ENCODE results near the gene TUBB1.
"Not testable (repeated sequence)": the region's sequence is repeated elsewhere in the genome, so short reads cannot be mapped to it uniquely, and the experiment has no call there.

TUBB1 gene

DNA sequence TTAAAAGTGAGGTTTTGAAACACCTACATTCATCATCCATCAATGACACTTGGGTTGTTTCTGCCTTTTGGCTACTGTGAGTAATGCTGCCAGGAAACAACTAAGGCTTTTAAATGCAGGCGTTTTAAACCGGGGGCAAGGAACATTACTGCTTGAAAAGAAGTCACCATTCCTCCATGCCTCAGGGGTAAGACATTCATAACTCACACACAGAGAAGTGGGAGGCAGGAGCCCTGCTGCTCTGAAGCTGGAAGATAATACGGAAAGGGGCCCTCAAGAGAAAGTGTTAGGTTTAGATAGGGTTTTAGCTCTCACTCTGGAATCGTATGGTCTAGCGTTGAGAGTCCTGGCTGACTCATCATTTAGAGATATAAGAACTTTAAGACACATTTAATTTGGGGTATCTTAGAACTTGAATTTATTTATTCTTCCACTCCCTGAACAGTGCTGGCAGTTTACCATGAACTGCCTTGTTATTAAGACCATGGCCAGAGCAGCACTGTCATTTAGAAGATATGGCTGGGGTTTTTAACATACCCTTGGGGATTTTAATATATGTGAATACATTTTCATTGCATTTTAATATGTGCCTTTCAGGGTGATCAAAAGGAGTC is 1.8 kb downstream of the TUBB1 start:
- no peak for DNase-seq (ENCODE audit: low spot score)

DNA sequence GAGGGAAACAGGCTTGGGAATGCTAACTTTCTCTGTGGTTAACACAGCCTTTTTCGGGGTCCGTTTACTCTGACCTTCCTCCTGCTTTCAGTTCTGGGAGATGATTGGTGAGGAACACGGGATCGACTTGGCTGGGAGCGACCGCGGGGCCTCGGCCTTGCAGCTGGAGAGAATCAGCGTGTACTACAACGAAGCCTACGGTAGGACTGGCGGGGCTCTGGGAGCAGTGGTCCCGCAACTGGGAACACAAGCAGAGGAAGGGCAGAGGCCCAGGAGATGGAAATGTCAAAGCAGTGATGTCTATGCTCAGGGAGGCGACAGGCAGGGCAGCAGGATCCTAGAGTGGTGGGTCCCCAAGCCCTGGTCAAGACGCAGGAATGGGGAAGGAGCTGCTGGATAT is 3.5 kb downstream of the TUBB1 start:
- DNase-seq (ENCODE audit: low spot score): no peak

DNA sequence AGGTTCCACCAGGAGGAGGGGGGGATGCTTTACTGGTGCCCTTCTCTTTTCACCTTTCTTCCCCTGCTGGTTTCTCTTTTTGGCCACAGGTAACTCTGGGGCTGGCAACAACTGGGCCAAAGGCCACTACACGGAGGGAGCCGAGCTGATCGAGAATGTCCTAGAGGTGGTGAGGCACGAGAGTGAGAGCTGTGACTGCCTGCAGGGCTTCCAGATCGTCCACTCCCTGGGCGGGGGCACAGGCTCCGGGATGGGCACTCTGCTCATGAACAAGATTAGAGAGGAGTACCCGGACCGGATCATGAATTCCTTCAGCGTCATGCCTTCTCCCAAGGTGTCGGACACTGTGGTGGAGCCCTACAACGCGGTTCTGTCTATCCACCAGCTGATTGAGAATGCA is 4.4 kb downstream of the TUBB1 start:
- DNase-seq (ENCODE audit: low spot score): no peak

DNA sequence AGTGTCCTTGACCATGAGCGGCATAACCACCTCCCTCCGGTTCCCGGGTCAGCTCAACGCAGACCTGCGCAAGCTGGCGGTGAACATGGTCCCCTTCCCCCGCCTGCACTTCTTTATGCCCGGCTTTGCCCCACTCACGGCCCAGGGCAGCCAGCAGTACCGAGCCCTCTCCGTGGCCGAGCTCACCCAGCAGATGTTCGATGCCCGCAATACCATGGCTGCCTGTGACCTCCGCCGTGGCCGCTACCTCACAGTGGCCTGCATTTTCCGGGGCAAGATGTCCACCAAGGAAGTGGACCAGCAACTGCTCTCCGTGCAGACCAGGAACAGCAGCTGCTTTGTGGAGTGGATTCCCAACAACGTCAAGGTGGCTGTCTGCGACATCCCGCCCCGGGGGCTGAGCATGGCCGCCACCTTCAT is 4.9 kb downstream of the TUBB1 start:
- no peak for DNase-seq (ENCODE audit: low spot score)

DNA sequence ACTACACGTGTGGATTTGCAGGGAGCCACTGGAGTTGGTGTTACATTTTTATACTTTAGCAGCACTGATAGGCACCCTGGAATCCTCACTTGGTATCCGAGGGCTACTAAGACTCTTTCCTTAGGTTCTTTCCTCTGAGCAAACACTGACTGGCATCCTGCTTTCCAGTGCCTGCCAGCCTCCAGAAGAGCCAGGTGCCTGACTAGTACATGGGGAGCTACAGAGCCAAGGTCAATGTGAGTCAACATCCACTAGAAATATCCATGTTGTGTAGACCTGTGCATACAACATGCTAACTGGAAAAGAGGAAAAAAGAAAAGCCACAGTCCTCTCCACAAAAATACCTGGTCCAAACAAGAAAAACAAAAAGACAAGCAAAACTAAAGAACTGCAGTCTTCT is 5.9 kb downstream of the TUBB1 start:
- DNase-seq (ENCODE audit: low spot score): no peak

DNA sequence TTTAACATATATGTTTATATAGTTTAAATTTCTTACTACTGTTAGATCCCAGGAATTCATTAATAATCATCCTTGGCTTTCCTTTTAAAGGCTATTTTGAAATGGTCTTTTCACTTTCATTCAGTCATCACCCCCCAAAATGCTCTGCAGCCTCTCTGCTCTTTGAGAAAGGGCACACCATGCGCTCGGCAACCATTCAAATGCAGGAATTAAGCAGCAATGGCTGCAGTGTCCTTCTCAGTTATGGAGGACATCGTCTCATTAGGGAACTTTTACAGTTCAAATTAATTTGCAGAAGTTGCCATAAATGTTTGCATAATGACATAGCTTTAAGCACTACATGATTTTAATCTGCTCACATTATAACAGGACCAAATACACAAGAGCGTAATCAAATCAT is 6.3 kb downstream of the TUBB1 start:
- DNase-seq (ENCODE audit: low spot score): no peak

DNA sequence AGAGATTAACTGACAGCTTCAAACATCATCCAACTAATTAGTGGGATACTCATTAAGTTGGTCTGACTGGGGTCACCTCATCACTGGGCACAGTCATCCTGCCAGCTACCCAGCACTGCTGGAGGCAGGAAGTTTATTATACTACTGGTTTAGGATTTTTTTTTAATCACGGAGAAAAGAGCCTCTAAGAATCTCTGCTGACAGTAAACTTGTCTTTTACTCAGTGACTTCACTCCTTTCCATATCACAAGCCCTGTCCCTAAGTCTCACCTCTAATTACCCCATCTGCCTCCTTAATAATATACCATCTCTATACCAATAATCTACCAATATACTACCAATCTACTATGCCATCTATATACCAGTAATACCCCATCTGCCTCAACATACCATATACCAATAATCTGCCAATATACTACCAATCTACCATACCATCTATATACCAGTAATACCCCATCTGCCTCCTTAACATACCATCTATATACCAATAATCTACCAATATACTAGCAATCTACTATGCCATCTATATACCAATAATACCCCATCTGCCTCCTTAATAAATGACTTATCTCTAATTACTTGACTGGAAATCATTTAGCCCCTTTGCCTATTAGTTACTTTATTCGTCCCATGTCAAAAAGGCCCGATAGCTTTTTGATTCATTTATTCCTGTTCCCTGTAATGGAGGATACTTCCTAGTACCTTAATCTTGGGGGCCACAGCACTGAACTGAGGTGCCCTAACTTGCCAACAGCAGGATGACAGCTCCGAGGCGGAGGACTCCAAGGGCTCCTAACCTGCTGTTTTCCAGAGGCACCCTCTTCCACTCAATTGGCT is 7.9 kb downstream of the TUBB1 start:
- DNase-seq (ENCODE audit: low spot score): no peak

DNA sequence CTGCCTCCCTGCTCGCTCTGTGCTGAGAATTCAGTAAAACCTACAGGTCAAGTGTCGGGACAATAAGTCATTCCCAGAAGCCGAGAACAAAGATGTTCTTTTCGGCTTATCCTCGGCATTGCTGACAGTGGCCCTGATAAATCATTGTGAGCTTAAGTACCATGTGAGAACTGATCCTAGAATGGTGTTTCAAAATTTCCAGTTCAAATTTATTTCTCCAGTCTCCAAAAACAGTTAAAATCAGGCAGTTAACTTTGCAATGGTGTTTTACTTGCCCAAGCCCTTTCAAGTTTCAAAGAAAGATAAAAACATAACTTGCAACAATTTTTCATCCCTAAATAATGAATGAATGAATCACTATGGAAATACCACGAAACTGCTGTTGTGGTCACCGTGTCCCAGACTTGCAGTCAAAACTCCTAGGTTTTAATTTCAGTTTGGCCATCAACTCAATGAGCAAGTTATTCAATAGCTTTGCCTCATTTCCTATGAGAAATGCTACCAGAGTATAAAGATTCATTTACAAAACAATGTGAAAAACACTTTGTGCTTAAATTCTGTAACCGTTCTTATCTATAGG is 8.6 kb downstream of the TUBB1 start:
- DNase-seq (ENCODE audit: low spot score): no peak

DNA sequence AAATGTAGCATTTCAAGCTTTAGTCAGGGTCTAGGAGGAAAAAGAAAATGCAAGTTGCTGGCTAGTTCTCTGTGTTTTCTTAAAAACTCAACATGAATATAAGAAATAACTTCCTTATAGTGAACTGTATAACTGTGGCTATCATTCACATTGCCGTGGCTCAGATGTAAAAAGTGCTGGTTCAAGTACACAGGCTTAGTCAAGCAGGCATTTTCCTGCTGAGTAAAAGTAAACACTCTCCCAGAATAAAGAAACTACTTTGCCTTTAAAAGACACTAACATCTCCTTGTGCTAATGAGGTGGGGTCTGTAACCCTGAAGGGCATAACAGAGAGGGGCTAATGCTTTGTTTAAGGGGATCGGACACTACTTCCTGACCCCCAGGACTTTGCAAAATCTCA is 9.6 kb downstream of the TUBB1 start:
- DNase-seq (ENCODE audit: low spot score): no peak

DNA sequence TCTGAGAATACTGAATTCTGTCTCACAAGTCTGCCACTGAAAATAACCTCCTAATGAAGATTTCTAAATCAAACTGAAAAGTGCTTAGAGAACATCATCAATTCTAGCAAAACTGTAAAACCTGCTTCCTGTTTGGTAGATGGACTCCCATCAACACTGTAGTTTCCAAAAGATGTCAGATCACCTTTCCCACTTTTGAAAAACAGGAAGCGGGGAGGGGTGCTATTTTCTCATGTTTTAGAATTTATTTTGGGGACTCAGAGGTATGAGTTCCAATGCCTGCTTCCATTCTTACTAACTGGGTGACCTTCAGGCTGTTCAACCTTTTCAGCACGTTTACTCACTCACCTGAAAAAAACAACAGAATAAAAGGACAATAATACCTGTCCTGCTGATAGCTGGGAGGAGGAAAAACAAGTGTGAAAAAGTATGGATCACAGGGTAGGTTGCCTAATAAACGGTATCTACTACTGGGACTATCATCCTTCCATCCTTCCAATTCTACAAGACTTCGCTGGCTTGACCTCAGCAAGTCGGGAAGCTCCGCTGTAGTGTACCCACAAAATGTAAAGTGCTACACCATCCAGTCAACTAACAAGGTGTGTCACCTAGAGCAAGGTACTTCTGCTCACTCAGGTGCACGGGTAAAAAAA is 11.8 kb downstream of the TUBB1 start:
- DNase-seq (ENCODE audit: low spot score): no peak

DNA sequence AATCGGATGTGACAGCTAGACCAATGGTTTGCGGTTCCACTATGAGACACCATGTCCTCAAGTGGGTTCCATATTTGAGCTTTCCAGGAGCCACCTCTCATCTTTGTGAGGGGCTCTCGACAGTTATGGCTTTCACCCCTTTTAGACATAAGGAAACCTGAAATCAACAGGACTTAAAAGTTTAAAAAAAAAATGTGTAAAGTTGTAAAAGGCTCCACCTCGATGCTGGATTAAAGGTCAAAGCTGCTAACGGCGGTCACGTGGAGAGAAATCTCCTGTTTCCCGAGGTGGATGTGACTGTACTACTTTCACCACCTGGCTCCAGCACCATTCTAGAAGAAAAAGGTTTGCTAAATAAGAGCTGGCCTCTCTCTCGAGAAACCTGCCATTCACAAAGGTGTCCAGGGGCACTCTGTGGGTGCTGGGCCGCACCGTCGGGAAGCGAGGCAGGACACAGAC is 12.4 kb downstream of the TUBB1 start:
- no peak for DNase-seq (ENCODE audit: low spot score)

DNA sequence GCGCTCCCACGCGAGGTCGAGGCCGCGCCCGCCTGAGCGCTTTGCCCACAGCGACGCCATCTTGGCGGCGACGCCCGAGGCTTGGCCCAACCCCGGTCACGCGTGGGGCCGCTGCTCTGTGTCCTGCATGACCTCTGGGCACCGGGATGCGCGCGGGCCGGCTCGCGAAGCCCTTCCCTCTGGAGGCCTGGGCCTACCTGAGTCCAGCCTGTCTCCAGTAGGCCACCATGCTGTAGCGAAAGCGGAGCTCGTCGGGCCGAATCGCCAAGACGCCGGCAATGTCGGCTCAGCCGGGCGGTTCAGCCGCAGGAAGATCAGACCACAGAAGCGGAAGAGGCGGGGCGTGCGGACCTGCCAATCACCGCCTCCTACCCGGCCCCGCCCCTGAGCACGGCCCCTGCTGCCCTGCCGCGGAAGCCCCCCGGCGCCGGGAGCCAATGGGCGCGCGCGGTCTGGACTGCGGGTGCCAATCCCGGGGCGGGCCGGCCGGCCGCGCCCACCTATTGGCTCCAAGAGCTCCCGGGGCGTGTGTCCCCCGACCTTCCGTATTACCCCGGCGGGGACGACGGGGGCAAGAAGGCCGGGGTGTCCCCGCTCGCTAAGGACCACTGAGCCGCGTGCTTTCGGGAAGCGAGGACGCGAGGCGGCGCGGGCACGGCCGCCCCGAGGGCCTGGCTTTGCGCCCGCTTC is 12.9 kb downstream of the TUBB1 start, which contains the start of gene ATP5F1E:
Gene ATP5F1E, minus strand, starts transcription at position 313 of the 690 bp plus-strand sequence. Its CDS starts 84 bp downstream, at position 229.
- DNase-seq (ENCODE audit: low spot score): peak; percentile 96

DNA sequence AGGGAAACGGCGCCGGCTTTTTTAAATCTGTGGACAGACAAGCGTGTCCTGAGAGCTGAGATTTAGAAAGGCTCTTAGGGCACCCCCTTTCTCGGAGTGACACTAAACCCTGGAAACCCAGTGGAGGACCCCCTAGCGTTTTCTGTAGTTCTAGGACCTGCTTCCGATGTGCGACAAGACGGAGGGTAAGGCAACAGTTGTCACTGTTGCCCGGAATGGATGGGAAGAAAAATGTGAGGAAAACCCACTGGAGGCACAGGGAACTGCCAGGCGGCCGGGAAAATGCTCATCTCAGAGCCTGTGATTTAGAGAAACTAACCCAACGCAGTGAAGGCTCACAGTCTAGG is 13.5 kb downstream of the TUBB1 start:
- no peak for DNase-seq (ENCODE audit: low spot score)

DNA sequence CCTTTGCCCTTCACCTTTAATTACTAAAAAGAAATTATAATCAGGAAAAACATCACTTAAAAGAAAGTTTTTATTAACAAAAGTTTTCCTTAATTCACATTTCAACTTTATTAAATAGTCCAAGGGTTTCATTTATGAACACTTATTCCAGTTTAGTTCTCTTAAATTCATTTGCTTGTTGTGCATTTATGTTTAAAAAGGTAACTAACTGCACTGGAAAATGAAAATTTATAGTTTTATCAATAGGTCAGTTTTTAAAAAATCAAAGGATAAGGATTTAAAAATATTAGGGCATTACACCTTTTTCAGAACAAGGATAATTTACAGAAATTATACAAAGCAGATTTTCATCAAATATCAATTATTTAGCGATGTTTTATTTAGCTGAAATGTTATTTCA is 13.9 kb downstream of the TUBB1 start:
- DNase-seq (ENCODE audit: low spot score): no peak

DNA sequence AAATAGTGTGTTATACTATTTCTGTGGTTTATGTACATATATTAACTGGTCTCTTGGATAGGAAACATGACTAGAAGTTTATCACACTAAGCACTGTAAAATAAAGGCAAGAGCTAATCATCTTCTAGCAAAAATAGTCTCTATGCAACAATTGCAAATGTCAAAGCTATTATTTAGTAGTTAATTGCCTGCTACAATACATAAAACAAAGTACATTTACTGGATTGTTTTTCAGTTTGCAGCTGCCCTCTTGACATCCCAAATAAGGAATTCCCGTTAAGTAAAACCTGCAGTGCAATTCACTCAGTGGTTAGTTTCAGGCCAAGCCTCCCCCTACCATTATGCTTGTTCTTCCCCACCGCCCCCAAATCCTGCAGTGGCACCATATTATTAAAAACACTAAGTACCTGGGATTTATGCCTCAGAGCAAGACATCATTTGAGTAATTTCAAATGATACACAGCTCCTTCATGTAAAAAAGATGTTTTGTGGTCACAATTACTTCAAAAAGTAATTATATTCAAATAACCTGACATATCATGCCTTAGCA is 14.5 kb downstream of the TUBB1 start:
- DNase-seq (ENCODE audit: low spot score): no peak

DNA sequence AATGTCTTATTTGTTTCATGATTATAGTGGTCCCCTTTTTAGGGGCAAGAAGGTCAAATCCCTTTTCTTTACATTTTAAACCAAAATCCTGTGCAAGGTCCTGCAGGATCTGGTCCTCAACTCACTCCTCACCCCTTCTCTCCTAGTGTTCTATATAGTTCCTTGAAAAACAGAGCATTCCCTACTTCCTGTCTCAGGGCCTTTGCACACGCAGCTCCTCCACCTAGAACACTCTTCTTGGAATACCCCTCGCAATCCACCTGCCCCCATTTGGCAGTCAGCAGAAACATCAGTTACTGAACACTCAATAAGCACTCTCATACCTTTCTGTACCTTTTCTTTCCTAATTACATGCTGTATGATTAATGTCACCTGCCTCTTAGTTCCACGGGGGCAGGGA is 16.2 kb downstream of the TUBB1 start:
- no peak for DNase-seq (ENCODE audit: low spot score)

DNA sequence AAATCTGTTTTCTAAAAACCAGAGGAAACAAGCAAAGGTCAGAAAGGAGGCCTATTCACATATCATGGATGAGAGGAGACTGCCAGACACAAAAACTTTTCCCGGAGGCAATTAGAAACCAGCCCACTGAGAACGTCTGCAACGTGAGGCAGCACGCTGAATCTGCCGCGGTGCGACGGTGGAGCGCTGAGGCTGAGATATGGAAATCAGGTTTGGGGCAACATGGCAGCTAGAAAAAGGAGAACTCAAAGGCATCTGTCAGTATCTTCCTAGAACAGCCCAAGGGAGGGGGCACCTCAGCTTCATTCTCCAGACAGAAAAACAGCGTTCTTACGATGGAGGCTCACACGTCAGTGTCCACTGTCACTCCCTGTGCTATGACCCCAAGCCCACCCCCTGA is 18.2 kb downstream of the TUBB1 start:
- no peak for DNase-seq (ENCODE audit: low spot score)

DNA sequence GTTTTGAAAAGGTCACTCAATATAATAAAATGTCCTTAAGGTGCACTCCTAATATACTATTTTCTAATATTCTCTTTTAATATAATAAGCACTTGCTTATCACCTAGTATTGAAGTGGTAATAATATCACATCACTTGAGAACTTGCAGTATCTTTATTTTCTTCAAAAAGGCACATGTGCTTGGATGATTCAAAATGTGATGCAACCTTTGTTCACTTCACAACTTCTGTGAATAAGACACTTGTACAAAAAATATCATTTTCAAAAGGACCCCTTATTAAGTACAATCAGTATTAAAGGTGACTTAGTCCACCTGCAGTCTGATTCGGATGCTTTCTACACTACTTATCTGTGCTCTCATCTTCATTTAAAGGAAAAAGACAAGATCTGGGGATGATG is 20.0 kb downstream of the TUBB1 start:
- DNase-seq (ENCODE audit: low spot score): no peak

DNA sequence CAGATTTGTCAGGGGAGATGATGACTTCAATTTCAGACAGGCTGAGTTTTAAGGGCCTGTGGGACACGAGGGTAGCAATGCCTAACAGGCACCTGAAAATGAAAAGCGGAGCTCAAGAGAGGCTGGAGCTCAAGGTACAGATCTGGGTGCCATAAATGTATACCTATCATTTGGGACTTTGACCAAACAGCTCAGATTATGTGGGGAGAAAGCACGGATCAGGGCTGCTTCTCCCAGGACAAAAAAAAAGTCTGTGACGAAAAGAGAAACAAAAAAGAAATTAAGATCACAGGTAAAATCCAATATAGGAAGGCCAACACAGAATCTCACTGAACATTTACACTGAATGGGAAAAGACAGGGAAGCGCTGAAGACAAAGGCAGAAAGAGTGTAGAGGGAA is 21.4 kb downstream of the TUBB1 start:
- no peak for DNase-seq (ENCODE audit: low spot score)

DNA sequence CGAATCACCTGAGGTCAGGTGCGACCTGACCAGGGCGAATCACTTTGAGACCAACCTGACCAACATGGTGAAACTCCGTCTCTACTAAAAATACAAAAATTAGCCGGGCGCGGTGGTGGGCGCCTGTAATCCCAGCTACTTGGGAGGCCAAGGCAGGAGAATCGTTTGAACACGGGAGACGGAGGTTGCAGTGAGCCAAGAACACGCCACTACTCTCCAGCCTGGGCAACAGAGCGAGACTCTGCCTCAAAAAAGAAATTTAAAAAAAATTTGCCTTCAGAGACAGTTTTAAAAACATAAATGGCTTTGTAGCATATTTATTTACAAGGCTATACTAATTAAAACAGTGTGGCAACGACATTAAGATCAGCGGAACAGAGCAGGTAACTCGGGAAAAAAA is 22.3 kb downstream of the TUBB1 start:
- DNase-seq (ENCODE audit: low spot score): not testable (repeated sequence)

DNA sequence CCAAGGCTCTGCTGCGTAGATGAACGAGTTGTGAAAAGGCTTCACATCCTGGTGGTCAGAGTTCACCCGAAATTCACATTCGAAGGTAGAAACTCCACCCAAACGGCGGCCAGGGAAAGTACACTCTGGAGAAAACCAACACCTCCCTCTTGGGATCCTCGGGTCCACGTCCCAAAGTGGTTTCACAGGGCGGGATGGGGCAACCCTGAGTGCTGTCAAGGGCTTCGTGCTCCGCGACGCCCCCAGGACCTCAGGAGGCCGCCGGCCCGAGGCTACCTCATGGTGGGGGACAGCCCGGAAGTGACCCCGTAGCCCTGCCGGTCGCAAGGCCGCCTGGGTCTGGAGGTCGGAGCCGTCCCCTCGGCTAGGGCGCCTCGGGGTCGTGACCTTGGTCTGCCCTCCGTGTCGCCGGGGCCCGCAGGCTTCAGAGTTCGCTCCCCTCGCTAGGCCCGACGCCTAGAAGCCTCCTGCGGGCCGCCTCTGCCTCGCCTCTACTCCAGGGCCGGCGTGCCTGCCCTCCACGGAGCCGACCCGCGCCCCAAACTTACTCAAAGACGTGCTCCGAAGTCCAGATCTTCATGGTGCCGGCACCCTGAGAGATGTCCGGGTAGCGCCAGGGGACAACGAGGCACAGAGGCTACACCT is 23.0 kb downstream of the TUBB1 start, which contains the start of gene PRELID3B:
Gene PRELID3B, minus strand, starts transcription at position 636 of the 645 bp plus-strand sequence. Its CDS starts 56 bp downstream, at position 580.
- no peak for DNase-seq (ENCODE audit: low spot score)

All from globus pallidus (tissue), 1 donor.